HG03521 (cell line): Measurements from ENCODE around the gene TRERF1.
"Not testable (repeated sequence)": the region's sequence is repeated elsewhere in the genome, so short reads cannot be mapped to it uniquely, and the experiment has no call there.

Experiments
- ATAC-seq: cut with Tn5 transposase; IDR thresholded peaks from one replicate; pipeline ENCODE4 v1.9.1; 2021; ENCODE audit warnings: mild to moderate bottlenecking, moderate library complexity; ENCODE audit not compliant: unreplicated experiment

TRERF1 gene

GRCh38 chr6:42344756-42345155 is 107.0 kb downstream of the TRERF1 start:
- ATAC-seq = no peak

GRCh38 chr6:42341771-42342553 is 109.8 kb downstream of the TRERF1 start:
- no peak for ATAC-seq

- no peak for ATAC-seq
Observed at GRCh38 chr6:42341221-42341620, 110.5 kb downstream of the TRERF1 start.

GRCh38 chr6:42340511-42340910 is 111.2 kb downstream of the TRERF1 start:
- no peak for ATAC-seq

DNA sequence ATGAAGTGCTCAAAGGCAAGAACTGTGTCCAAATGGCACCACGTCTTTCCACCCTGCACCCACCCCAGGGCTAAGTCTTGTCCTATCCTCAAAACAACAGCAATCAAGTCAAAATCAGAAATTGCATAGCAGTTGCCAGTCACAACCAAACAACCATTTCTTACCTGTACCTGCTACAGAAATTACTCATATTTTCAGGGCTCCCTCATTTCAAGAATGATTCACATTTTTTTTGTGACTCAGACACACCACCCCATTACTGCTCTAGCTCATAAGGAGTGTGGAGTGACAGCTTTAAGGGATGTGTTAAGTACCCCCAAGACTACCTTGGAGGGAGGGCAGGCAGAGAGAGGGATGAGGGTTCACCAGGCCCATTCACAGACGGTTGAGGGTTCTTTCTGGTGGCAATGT is 111.7 kb downstream of the TRERF1 start:
- no peak for ATAC-seq

GRCh38 chr6:42338744-42339222 is 112.9 kb downstream of the TRERF1 start:
- ATAC-seq = no peak

DNA sequence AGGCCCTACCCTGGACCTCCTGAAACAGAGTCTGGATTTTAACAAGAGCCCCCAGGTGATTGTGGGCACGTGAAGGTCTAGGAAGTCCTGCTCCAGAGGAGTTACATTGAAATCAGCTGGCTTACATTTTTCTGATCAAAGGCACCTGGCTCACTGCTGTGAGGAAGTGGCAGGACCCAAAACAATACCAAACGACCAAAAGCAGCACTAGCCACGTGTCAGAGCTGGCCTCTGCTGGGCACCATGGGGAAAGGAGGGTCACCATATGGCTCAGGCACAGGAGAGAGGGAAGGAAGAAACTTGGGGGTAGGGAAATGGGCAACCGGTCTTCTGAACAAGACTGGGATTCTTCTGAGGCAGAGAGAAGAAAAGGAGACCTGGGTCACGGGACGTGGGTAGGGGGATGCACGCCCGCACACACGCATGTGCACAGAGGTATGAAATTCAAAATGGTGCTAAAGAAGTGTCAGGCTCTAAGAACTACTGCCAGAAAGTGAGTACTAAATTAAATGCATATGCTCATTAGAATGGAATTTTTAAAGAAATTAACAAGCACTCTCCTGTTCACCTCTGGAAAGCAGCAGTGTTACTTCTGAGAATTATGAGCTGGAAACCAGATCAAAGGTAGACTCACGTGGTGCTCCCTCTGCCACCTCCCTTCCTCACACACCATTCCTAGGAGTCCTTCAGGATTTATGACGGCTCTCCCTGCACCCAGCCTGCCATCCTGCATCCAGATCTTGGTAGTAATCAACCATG is 113.6 kb downstream of the TRERF1 start:
- no peak for ATAC-seq

GRCh38 chr6:42336431-42336830 is 115.3 kb downstream of the TRERF1 start:
- ATAC-seq = no peak

DNA sequence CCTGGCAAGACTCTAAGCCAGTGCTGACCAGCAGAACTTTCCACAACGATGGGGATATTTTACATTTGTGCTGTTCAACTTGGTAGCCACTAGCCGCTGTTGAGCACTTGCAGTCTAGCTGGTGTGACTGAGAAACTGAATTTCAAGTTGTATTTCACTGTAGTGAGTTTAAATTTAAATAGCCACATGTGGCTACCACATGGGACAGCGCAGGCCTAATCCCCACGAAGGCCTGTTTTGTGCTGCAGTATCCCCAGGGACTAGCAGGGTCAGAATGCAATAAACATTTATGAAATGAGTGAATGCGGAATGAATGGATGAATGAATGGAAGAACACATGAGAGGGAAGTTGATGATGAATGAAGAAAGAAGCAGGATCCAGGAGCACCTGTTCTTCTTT is 115.8 kb downstream of the TRERF1 start:
- no peak for ATAC-seq

GRCh38 chr6:42334870-42335269 is 116.9 kb downstream of the TRERF1 start:
- no peak for ATAC-seq

GRCh38 chr6:42333612-42334011 is 118.1 kb downstream of the TRERF1 start:
- no peak for ATAC-seq

DNA sequence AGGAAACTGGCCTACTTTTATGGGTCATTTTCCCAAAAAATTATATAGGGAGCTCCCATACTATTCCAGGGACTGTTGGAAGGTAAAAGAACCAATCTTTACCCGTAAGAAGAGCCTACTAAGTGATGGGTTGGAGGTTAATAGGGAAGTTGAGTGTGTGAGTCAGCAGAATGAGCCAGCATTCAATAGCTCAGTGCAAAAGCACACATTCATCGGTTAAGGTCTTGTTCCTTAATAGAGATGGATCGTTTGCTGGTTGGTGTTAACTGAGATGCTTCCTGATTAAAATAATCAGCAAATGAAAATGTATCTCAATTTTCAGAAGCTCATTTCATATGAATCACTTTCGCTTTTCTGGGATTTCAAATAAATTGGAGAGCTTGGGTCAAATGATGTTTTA is 118.8 kb downstream of the TRERF1 start:
- no peak for ATAC-seq

DNA sequence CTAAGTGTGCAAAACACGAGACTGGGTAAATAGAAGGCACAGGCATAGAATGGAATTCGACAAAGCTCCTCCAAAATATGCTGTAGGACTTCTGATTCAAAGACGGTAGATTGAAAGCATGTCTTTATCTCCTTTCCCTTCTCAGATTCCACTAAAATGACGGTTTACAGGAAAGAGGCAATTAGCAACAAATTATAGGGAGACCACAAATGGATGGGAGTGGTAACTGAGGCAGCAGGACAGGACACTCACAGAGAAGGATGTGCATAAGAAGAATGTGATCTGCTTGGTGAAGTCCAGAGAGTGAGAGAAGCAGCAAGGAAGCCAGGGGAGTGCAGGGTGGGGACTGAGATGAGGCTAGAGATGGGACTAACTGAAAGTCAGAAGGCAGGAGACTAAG is 120.7 kb downstream of the TRERF1 start:
- ATAC-seq = no peak

- ATAC-seq = no peak
Observed at GRCh38 chr6:42326248-42326647, 125.5 kb downstream of the TRERF1 start.

DNA sequence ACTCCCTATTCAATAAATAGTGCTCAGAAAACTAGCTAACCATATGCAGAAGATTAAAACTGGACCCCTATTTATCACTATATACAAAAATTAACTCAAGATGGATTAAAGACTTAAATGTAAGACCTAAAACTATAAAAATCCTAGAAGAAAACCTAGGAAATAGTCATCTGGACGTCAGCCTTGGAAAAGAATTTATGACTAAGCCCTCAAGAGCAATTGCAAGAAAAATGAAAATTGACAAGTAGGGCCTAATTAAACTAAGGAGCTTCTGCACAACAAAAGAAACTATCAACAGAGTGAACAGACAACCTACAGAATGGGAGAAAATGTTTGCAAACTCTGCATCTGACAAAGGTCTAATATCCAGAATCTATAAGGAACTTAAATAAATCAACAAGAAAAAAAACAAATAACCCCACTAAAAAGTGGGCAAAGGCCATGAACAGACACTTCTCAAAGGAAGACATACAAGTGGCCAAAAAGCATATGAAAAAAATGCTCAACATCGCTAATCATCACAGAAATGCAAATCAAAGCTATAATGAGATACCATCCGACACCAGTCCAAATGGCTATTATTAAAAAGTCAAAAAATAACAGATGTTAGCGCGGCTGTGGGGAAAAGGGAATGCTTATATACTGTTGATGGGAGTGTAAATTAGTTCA is 126.9 kb downstream of the TRERF1 start:
- ATAC-seq = not testable (repeated sequence)

- no peak for ATAC-seq
Observed at GRCh38 chr6:42322676-42323075, 129.1 kb downstream of the TRERF1 start.

DNA sequence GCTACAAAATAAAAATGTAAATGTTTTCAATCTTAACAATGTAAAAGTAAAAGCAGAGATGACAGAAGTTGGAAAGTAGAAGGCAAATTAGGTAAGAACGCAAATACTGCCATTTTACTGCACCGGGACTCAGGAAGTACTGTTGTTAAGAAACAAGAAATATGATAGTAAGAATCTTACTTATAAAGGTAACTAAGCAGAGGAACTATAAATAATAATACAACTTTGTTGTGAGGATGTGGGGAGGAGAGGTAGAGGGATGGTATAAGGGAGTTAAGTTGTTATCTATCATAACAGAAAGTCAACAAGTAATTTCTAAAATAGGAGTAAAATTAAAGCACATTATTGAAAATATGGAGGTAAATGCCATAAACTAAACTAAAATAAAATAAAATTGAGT is 129.8 kb downstream of the TRERF1 start:
- ATAC-seq = no peak

DNA sequence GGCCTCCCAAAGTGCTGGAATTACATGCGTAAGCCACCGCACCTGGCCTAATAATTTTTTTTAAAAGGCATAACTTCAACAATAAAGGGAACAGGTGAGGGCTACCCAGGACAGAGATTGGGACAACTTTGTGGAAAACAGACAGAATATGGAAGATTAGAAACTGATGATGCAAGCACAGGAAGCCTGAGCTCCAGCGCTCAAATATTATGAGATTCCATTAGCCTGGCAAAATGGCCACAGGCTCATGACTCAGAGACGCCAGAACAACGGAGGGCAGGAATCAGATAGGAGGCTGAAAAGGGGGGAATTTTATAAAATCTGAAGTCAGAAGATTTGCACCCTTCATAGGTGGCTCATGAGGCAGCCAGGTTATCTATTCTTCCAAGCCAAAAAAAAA is 131.0 kb downstream of the TRERF1 start:
- no peak for ATAC-seq

- ATAC-seq = no peak
Observed at GRCh38 chr6:42318480-42318879, 133.2 kb downstream of the TRERF1 start.

DNA sequence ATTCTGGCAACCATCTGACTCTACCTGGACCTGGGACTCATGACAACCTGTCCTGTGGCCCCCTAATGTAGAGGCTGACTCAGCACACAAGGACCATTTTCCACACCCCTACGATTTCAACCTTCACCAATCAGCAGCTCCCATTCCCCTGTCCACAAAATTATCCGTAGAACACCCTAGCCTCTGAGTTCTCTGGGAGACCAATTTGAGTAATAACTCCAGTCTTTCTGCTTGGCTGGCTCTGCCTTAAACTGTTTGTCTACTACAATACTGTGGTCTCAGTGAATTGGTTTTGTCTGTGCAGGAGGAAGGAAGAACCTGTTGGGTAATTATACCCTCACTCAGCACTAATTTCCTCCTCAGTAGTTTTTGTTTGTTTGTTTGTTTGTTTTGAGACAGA is 134.7 kb downstream of the TRERF1 start:
- ATAC-seq = no peak
